Dermis blood vessel endothelial cell (primary cell): ENCODE data around the gene GPAT2. TPM values are rescaled to one million over a fixed set of nuclear protein-coding genes. Genes with fewer than 3 reads are reported as not detected.
A peak's percentile ranks its signal among the peaks of the same experiment; 100 is the strongest.
"Not testable (repeated sequence)": the region's sequence is repeated elsewhere in the genome, so short reads cannot be mapped to it uniquely, and the experiment has no call there.

ENCODE experiments used
- DNase-seq: peaks from one replicate; pipeline ENCODE4 v3.0.0; 2010
- total RNA-seq: library from RNA; depleted of rRNA; stranded (reverse); fragments of >200 nt; gene quantifications from 2 replicates; pipeline ENCODE4 v1.2.3, GENCODE V29; 2014

GPAT2 gene
- total RNA-seq, 1 donor from 2014 or later = 5.6 TPM

- not testable (repeated sequence) for DNase-seq
Measured at GRCh38 chr2:96064047-96064675, 29.4 kb upstream of the GPAT2 start.

GRCh38 chr2:96063116-96063899 lies 28.6 kb upstream of the GPAT2 start:
- DNase-seq = peak; percentile 31

GRCh38 chr2:96062483-96062882 lies 27.8 kb upstream of the GPAT2 start:
- not testable (repeated sequence) for DNase-seq

- not testable (repeated sequence) for DNase-seq
Measured at GRCh38 chr2:96061901-96062300, 27.2 kb upstream of the GPAT2 start.

GRCh38 chr2:96061197-96061817 lies 26.6 kb upstream of the GPAT2 start:
- DNase-seq = not testable (repeated sequence)

- DNase-seq = not testable (repeated sequence)
Measured at GRCh38 chr2:96060325-96060724, 25.6 kb upstream of the GPAT2 start.

- DNase-seq = not testable (repeated sequence)
Measured at GRCh38 chr2:96059443-96059842, 24.7 kb upstream of the GPAT2 start.

- not testable (repeated sequence) for DNase-seq
Measured at GRCh38 chr2:96055830-96056229, 21.1 kb upstream of the GPAT2 start.

GRCh38 chr2:96054537-96054936 lies 19.8 kb upstream of the GPAT2 start:
- DNase-seq = not testable (repeated sequence)

GRCh38 chr2:96053385-96053784 lies 18.7 kb upstream of the GPAT2 start:
- DNase-seq = not testable (repeated sequence)

- DNase-seq = not testable (repeated sequence)
Measured at GRCh38 chr2:96052632-96053031, 17.9 kb upstream of the GPAT2 start.

- not testable (repeated sequence) for DNase-seq
Measured at GRCh38 chr2:96049917-96050262, 15.2 kb upstream of the GPAT2 start.

- not testable (repeated sequence) for DNase-seq
Measured at GRCh38 chr2:96049049-96049916, 14.6 kb upstream of the GPAT2 start.

- not testable (repeated sequence) for DNase-seq
Measured at GRCh38 chr2:96035554-96035953, 838 bp upstream of the GPAT2 start.

GRCh38 chr2:96033997-96034396 lies 719 bp downstream of the GPAT2 start:
- DNase-seq = not testable (repeated sequence)

GRCh38 chr2:96027725-96028325 lies 6.9 kb downstream of the GPAT2 start:
- not testable (repeated sequence) for DNase-seq

- not testable (repeated sequence) for DNase-seq
Measured at GRCh38 chr2:96025755-96026154, 9.0 kb downstream of the GPAT2 start.

GRCh38 chr2:96025194-96025492 lies 9.6 kb downstream of the GPAT2 start:
- DNase-seq = no peak

GRCh38 chr2:96024336-96025193 lies 10.2 kb downstream of the GPAT2 start:
- no peak for DNase-seq

- not testable (repeated sequence) for DNase-seq
Measured at GRCh38 chr2:96023701-96024100, 11.0 kb downstream of the GPAT2 start.

GRCh38 chr2:96022701-96023447 lies 11.8 kb downstream of the GPAT2 start:
- peak; percentile 82 for DNase-seq
